Fibroblast of lung (primary cell): ENCODE data around the gene XRCC4. TPM values are rescaled to one million over a fixed set of nuclear protein-coding genes. Genes with fewer than 3 reads are reported as not detected.
"Not testable (repeated sequence)": the region's sequence is repeated elsewhere in the genome, so short reads cannot be mapped to it uniquely, and the experiment has no call there.

Experiments
- DNase-seq, 2 donors: peaks; one replicate each; pipeline versions ENCODE4 v3.0.0 to v3.0.0-alpha.2; 2010; ENCODE audit warnings: low read depth in 2 of 2
- H2AFZ ChIP-seq: 2 replicates; pipeline ENCODE4 v1.5.1; 2012; ENCODE audit warnings: low read length, control low read depth, inconsistent platforms
- H3K27ac ChIP-seq: 2 replicates; pipeline ENCODE4 v1.5.1; 2011; ENCODE audit warnings: low read length, control low read depth; ENCODE audit not compliant: insufficient read depth
- H3K27me3 ChIP-seq: 2 replicates; pipeline ENCODE4 v1.5.1; 2011; ENCODE audit warnings: mild to moderate bottlenecking, low read length; ENCODE audit not compliant: control insufficient read depth, insufficient read depth
- H3K36me3 ChIP-seq: 2 replicates; pipeline ENCODE4 v1.5.1; 2011; ENCODE audit warnings: low read length; ENCODE audit not compliant: control insufficient read depth, insufficient read depth
- H3K4me1 ChIP-seq: 2 replicates; pipeline ENCODE4 v1.5.1; 2011; ENCODE audit warnings: low read length; ENCODE audit not compliant: control insufficient read depth, insufficient read depth; ENCODE audit errors: extremely low read depth
- H3K4me2 ChIP-seq: 2 replicates; pipeline ENCODE4 v1.5.1; 2011; ENCODE audit warnings: low read length, control low read depth; ENCODE audit not compliant: insufficient read depth; ENCODE audit errors: extremely low read depth
- H3K4me3 ChIP-seq, 4 experiments: fragments of 200-600 bp in 1 of 4; sonication (generic) in 1 of 4; replicated peaks in 1 of 4; 2 replicates each; pipeline ENCODE4 v1.5.1; 2011 to 2016; ENCODE audit warnings: low read length in 4 of 4, low read depth in 3 of 4, mild to moderate bottlenecking in 3 of 4, control low read depth in 2 of 4, inconsistent platforms in 1 of 4, mixed read lengths in 1 of 4; ENCODE audit not compliant: insufficient read depth in 1 of 4; ENCODE audit errors: control extremely low read depth in 1 of 4
- H3K79me2 ChIP-seq: 2 replicates; pipeline ENCODE4 v1.5.1; 2012; ENCODE audit warnings: mild to moderate bottlenecking, low read length, inconsistent platforms; ENCODE audit not compliant: control insufficient read depth, insufficient read depth
- H3K9ac ChIP-seq: 2 replicates; pipeline ENCODE4 v1.5.1; 2011; ENCODE audit warnings: mild to moderate bottlenecking, low read length, control low read depth; ENCODE audit not compliant: insufficient read depth
- H3K9me3 ChIP-seq: 2 replicates; pipeline ENCODE4 v1.5.1; 2012; ENCODE audit warnings: low read depth, low read length; ENCODE audit not compliant: control insufficient read depth, insufficient read depth
- H4K20me1 ChIP-seq: 2 replicates; pipeline ENCODE4 v1.5.1; 2011; ENCODE audit warnings: low read length; ENCODE audit not compliant: control insufficient read depth, insufficient read depth; ENCODE audit errors: extremely low read depth
- CTCF ChIP-seq, 2 donors: IDR thresholded peaks in 1 of 2; conservative IDR thresholded peaks in 1 of 2; 1 replicate in 1 of 2; 2 replicates in 1 of 2; pipeline ENCODE4 v1.5.1; 2011 to 2012; ENCODE audit warnings: low read length in 2 of 2, control low read depth in 1 of 2, inconsistent platforms in 1 of 2, low read depth in 1 of 2, mild to moderate bottlenecking in 1 of 2
- EZH2 ChIP-seq: IDR thresholded peaks from 2 replicates; pipeline ENCODE4 v1.5.1; 2012; ENCODE audit warnings: low read length, control low read depth, mild to moderate bottlenecking; ENCODE audit errors: missing control alignments
- polyA plus RNA-seq, 2 donors: library from polyadenylated mRNA; depleted of rRNA in 1 of 2; stranded (reverse) in 1 of 2; unstranded in 1 of 2; fragments of >200 nt; gene quantifications; 2 replicates each; pipeline ENCODE4 v1.2.1, GENCODE V29; 2011 to 2012; ENCODE audit warnings: missing spikeins in 1 of 2
- total RNA-seq: library from RNA; depleted of rRNA; stranded (reverse); fragments of >200 nt; gene quantifications from 2 replicates; pipeline ENCODE4 v1.2.1, GENCODE V29; 2014

Gene XRCC4
- total and polyA plus RNA-seq, 2 donors (not counting 1 experiment from before 2014, with no cell fraction given): 7.5 to 7.6 TPM

- DNase-seq: no peak
- Histone ChIP-seq H4K20me1 (no peaks in the 10 kb centered on the region), H3K9ac (no peak overlapping the region), H3K4me1 (no peaks in the 10 kb centered on the region), H3K9me3 (no peaks in the 10 kb centered on the region), H3K4me3 (no peak overlapping the region), H3K79me2 (peaks cover 12% of the 10 kb centered on the region), H3K27ac (no peak overlapping the region), H3K36me3 (no peaks in the 10 kb centered on the region), H3K27me3 (no peaks in the 10 kb centered on the region), H2AFZ (no peak overlapping the region), H3K4me2 (no peak overlapping the region)
- TF ChIP-seq EZH2 (no peak), CTCF (conservative IDR thresholded peaks at IDR 0.05 in 1 of 2, IDR thresholded peaks at IDR 0.05 in 1 of 2; ENCODE audit: low read depth in 1 of 2, low read length in 2 of 2) (no peak)
These were observed 18.6 kb upstream of the XRCC4 start for GRCh38 chr5:83058726-83059125.

DNA sequence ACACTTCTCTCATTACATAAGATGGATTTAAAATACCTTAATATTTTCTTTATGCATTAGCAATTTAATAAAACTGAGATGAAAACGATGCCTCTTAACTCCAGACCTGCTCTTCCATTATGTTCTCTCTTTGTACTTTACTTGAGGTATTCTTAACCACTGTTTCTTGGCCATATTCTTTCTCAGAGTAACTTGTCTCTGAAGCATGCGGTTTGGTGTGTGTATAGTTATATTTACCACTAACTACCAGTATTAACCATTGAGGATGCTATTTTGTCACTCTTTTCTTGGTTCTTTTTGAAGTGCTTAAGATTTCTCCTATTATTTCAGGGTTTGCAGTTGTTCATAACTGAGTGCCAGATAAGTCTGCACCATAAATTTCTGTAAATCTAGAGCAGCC lies 18.0 kb upstream of the XRCC4 start:
- DNase-seq: no peak
- Histone ChIP-seq H3K9ac (no peak overlapping the region), H3K4me1 (no peaks in the 10 kb centered on the region), H2AFZ (no peak overlapping the region), H3K36me3 (no peaks in the 10 kb centered on the region), H3K4me2 (no peak overlapping the region), H3K4me3 (no peak overlapping the region), H3K27ac (no peak overlapping the region), H3K79me2 (peaks cover 15% of the 10 kb centered on the region), H4K20me1 (no peaks in the 10 kb centered on the region), H3K9me3 (no peaks in the 10 kb centered on the region), H3K27me3 (no peaks in the 10 kb centered on the region)
- TF ChIP-seq EZH2: no peak
- no peak for TF ChIP-seq CTCF (conservative IDR thresholded peaks at IDR 0.05 in 1 of 2, IDR thresholded peaks at IDR 0.05 in 1 of 2; ENCODE audit: low read depth in 1 of 2, low read length in 2 of 2)

GRCh38 chr5:83066548-83067110 lies 10.7 kb upstream of the XRCC4 start:
- no peak overlapping the region for H3K4me3 ChIP-seq
- no peak overlapping the region for H3K4me2 ChIP-seq
- peaks cover 2% of the 10 kb centered on the region for H3K4me1 ChIP-seq
- H3K9ac ChIP-seq: no peak overlapping the region
- no peak overlapping the region for H2AFZ ChIP-seq
- H3K9me3 ChIP-seq: no peaks in the 10 kb centered on the region
- no peak for DNase-seq
- H3K79me2 ChIP-seq: peaks cover 76% of the 10 kb centered on the region
- H3K36me3 ChIP-seq: no peaks in the 10 kb centered on the region
- no peaks in the 10 kb centered on the region for H4K20me1 ChIP-seq
- no peaks in the 10 kb centered on the region for H3K27me3 ChIP-seq
- no peak overlapping the region for H3K27ac ChIP-seq
- TF ChIP-seq CTCF (conservative IDR thresholded peaks at IDR 0.05 in 1 of 2, IDR thresholded peaks at IDR 0.05 in 1 of 2; ENCODE audit: low read depth in 1 of 2, low read length in 2 of 2) (no peak), EZH2 (no peak)

GRCh38 chr5:83067377-83067776 lies 10.0 kb upstream of the XRCC4 start:
- H3K36me3 ChIP-seq, H4K20me1 ChIP-seq, DNase-seq, H3K4me3 ChIP-seq, H3K9ac ChIP-seq, H3K27me3 ChIP-seq, H3K4me1 ChIP-seq, H3K4me2 ChIP-seq, H3K9me3 ChIP-seq, H3K27ac ChIP-seq, H2AFZ ChIP-seq: not testable (repeated sequence)
- H3K79me2 ChIP-seq: peaks cover 81% of the 10 kb centered on the region
